D721Med (cell line): Measurements from ENCODE around the gene PHYHIPL.

Source experiments
- DNase-seq: peaks from one replicate; pipeline ENCODE4 v3.0.0; 2011; ENCODE audit warnings: low spot score; ENCODE audit not compliant: insufficient read length
- FAIRE-seq: peaks from 2 replicates; lab custom pipeline; 2011; peaks lifted over from hg19 to GRCh38; lab: Jason Lieb, UNC
- CTCF ChIP-seq: IDR thresholded peaks from 2 replicates; pipeline ENCODE4 v1.5.1; 2012; ENCODE audit warnings: mild to moderate bottlenecking, control low read depth; ENCODE audit not compliant: insufficient read depth; ENCODE audit errors: missing control alignments

PHYHIPL gene

GRCh38 chr10:59266321-59266720 lies 89.9 kb downstream of the PHYHIPL start:
- TF ChIP-seq CTCF: no peak
- no peak for DNase-seq
- no peak for FAIRE-seq

- FAIRE-seq (no peak), DNase-seq (no peak)
- TF ChIP-seq CTCF: no peak
Observed at GRCh38 chr10:59268460-59268859, 92.0 kb downstream of the PHYHIPL start.

- no peak for FAIRE-seq
- TF ChIP-seq CTCF: no peak
- DNase-seq: no peak
Observed at GRCh38 chr10:59269651-59270050, 93.2 kb downstream of the PHYHIPL start.

GRCh38 chr10:59270492-59270891 lies 94.0 kb downstream of the PHYHIPL start:
- FAIRE-seq (no peak), DNase-seq (no peak)
- no peak for TF ChIP-seq CTCF

GRCh38 chr10:59271160-59271559 lies 94.7 kb downstream of the PHYHIPL start:
- DNase-seq: no peak
- FAIRE-seq: no peak
- TF ChIP-seq CTCF: no peak

- no peak for TF ChIP-seq CTCF
- DNase-seq (no peak), FAIRE-seq (no peak)
Observed at GRCh38 chr10:59272061-59272460, 95.6 kb downstream of the PHYHIPL start.

- DNase-seq (no peak), FAIRE-seq (no peak)
- TF ChIP-seq CTCF: no peak
Observed at GRCh38 chr10:59273445-59273844, 97.0 kb downstream of the PHYHIPL start.
